Stimulated activated effector memory CD8-positive, alpha-beta T cell treated with anti-CD3 and anti-CD28 coated beads, Interleukin-12 subunit alpha, Interleukin-12 subunit beta, amount 100 ng/mL, for 72 hours (primary cell): ENCODE measurements around the gene NBAS.

Experiments
- ATAC-seq: fragments of 150-1000 bp; cut with Tn5 transposase; 2 replicates; pipeline ENCODE4 v1.10.0; 2021
- DNase-seq, 2 donors: peaks; one replicate each; pipeline ENCODE4 v3.0.0; 2021 to 2022; ENCODE audit warnings: low spot score in 2 of 2
- H3K27ac Mint-ChIP-seq: one replicate; pipeline ENCODE4 v1.8.0; 2022; ENCODE audit warnings: mild to moderate bottlenecking, mixed read lengths
- H3K36me3 Mint-ChIP-seq: one replicate; pipeline ENCODE4 v1.8.0; 2022; ENCODE audit warnings: mild to moderate bottlenecking, mixed read lengths
- H3K4me1 Mint-ChIP-seq: one replicate; pipeline ENCODE4 v1.8.0; 2022; ENCODE audit warnings: mixed read lengths
- H3K4me3 Mint-ChIP-seq: one replicate; pipeline ENCODE4 v1.8.0; 2022; ENCODE audit warnings: mild to moderate bottlenecking, mixed read lengths
- H3K9me3 Mint-ChIP-seq: one replicate; pipeline ENCODE4 v1.8.0; 2022; ENCODE audit warnings: mixed read lengths

The NBAS gene

DNA sequence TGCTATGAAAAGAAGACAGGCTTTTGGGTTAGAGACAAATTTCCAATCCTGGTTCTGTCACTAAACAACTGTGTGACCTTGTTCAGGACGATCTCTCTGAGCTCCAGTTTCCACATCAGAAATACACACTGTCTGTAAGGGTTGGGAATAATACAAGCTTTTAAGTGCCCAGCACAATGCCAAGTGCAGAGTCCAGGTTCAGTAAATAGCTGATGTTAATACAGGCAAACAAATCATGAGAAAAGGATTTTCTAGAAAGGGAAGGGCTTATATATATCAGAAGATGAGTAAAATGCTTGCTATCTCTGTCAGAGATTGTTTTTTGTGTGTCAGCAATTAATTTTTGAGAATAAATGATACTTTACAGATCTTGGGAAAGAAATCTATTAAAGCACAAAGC lies 388.3 kb downstream of the NBAS start:
- Mint-ChIP-seq H3K4me3 (no peak overlapping the region), H3K36me3 (peaks cover 13% of the 10 kb centered on the region), H3K27ac (no peak overlapping the region), H3K4me1 (peaks cover 28% of the 10 kb centered on the region), H3K9me3 (no peaks in the 10 kb centered on the region)
- no peak for DNase-seq
- no peak for ATAC-seq

DNA sequence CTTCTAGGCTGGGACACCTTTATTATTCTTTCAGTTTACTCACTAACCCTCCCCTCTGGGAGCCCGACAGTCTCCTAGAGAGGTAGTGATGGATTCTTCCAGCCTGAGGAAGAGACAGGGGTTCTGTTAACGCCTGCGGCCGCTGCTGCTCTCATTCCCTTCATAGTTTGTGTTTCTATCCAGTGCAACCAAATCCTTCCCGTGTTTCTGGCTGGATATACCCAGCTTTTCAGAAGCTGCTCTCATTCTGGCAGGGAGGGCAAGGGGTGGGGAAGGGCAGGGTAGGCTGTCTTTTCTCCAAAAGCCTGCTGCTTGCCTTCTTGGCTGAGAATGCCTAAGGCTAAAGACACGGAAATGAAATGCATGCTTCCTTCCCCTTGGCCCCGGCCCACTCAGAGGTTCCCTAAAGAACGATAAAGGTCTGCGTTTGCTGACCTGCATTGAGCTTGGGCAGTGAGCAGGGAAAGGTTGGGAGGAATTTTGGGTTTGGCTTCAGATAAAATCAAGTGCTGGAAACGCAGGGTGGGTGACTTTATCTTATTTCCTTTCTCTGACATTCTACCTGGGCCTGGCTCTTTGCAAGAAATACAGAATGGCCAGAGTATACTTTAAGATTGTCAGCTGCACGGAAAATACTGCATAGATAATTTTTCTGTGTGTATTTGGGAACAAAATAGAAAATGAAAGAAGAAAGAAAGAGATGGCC lies 390.9 kb downstream of the NBAS start:
- ATAC-seq, result no peak
- Mint-ChIP-seq H3K36me3 (peaks cover 18% of the 10 kb centered on the region), H3K9me3 (no peaks in the 10 kb centered on the region), H3K4me1 (peaks cover 7% of the 10 kb centered on the region), H3K27ac (no peak overlapping the region), H3K4me3 (no peak overlapping the region)
- no peak for DNase-seq

DNA sequence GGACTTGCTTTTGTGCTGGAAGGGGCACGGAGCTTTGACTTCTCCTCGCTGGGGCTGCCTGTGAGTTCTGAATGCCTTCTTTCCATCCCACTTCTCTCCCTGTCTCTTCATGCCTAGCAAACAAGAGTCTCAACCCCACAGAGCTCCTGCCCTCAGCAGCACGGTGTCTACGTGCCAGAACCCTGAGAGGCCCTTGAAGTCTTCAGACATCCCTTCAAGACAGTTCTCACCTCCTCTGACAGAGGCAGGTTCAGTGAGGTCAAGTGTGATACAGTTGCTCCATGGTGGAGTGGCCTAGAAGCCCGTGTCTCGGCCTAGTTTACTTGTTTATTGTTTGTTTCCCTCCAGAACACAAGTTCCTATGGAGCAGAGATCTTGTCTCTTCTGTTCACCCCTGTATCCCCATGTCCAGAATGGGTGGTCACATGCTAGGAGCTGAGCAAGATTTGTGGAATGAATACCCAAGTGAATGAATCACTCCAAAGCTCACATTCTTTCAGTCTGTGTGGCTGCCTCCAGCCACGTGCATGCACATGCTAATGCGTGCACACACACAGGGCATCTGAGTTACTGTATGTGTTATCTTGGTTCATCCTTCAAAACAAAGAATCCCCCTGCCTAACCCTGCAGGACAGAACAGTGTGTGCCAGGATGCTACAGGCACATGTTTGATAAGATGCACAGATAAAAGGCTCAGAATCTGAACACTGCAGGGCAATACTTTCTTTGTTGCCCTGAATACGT lies 391.6 kb downstream of the NBAS start:
- peak in 1 of 2 donors; percentile 35 for DNase-seq
- H3K27ac Mint-ChIP-seq, result no peak overlapping the region
- H3K4me1 Mint-ChIP-seq, result peaks cover 7% of the 10 kb centered on the region
- ATAC-seq, result no peak
- no peaks in the 10 kb centered on the region for H3K9me3 Mint-ChIP-seq
- no peak overlapping the region for H3K4me3 Mint-ChIP-seq
- peaks cover 12% of the 10 kb centered on the region for H3K36me3 Mint-ChIP-seq

DNA sequence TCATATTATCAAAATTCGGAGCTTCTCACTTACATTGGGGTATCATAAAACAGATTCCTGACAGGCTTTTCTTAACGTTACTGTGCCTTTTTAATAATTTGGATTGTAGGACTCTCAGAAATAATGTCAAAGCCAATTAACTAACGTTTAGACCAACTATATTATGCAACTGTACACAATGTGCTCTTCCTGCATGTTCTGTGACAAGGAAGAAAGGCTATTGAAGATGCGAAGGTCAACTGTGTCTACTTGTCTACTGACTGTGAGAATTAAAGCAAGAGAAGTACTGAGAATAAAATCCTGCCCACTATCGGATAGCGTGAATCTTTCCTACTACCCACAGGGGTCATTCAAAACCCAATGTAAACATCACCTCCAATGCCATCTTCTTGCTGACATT lies 393.0 kb downstream of the NBAS start:
- Mint-ChIP-seq H3K9me3 (no peaks in the 10 kb centered on the region), H3K27ac (no peak overlapping the region), H3K4me1 (no peaks in the 10 kb centered on the region), H3K4me3 (no peak overlapping the region), H3K36me3 (peaks cover 12% of the 10 kb centered on the region)
- ATAC-seq (no peak), DNase-seq (no peak)

DNA sequence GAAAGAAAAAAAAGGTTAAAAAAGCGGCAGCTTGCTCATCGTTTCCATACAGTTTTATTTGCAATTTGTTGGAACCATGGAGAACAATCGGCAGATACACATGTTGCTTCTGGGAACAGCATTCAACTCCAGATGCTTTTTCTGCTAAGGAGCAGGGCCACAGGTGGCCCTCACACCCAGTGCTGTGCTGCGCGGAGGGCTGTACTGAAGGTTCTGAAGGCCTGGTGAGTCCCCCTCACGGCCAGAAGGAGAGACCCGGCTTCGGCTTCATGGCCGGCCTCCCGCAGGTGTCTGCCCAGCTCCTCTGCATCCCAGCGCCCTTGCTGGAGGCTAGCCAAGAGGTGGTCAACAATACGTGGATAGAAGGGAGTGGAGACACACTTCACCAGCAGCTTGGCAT lies 394.3 kb downstream of the NBAS start:
- Mint-ChIP-seq H3K36me3 (peaks cover 12% of the 10 kb centered on the region), H3K9me3 (no peaks in the 10 kb centered on the region), H3K4me1 (no peaks in the 10 kb centered on the region), H3K4me3 (no peak overlapping the region), H3K27ac (no peak overlapping the region)
- ATAC-seq, result no peak
- no peak for DNase-seq

DNA sequence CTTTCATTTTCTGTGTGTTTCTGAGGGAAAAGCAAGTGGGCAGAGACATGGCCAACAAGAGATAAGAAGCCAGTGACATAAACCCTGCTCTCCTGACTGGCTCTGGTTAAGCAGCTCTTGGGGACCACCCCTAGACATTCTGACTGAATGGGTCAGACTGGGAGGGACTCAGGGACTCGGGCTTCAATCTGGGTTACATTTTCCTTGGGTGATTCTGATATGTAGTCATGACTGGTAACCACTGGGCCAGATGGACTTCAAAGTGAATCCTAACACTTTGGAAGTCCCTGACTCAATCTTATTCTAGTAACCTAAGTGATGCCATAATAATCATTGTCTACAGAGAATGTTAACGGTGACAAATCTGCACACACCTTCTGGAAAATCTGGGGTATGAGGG lies 397.8 kb downstream of the NBAS start:
- Mint-ChIP-seq H3K27ac (no peak overlapping the region), H3K4me3 (no peak overlapping the region), H3K9me3 (no peaks in the 10 kb centered on the region), H3K4me1 (no peaks in the 10 kb centered on the region), H3K36me3 (peaks cover 6% of the 10 kb centered on the region)
- ATAC-seq (no peak), DNase-seq (no peak)

DNA sequence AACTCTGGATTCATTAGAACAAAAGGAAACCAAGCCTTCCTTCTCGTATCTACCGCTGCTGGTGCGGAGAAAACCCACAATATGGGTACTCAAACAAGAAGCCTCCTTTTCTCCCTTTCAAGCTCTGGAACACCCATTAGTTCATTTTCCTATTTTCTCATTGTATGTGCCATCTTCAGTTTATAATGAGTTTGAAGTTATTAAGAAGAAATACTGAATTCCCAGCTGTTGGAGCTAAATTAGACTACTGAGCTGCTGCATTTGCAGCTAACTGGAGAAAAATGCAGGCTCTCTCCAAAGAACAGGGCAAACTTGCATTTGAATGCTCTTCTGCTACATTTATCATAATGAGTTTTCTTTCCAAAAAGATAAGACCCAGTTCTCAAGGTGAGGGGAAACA lies 398.5 kb downstream of the NBAS start:
- no peaks in the 10 kb centered on the region for H3K4me1 Mint-ChIP-seq
- H3K36me3 Mint-ChIP-seq, result peaks cover 6% of the 10 kb centered on the region
- no peak for ATAC-seq
- H3K4me3 Mint-ChIP-seq, result no peak overlapping the region
- no peak overlapping the region for H3K27ac Mint-ChIP-seq
- H3K9me3 Mint-ChIP-seq, result no peaks in the 10 kb centered on the region
- DNase-seq, result no peak

DNA sequence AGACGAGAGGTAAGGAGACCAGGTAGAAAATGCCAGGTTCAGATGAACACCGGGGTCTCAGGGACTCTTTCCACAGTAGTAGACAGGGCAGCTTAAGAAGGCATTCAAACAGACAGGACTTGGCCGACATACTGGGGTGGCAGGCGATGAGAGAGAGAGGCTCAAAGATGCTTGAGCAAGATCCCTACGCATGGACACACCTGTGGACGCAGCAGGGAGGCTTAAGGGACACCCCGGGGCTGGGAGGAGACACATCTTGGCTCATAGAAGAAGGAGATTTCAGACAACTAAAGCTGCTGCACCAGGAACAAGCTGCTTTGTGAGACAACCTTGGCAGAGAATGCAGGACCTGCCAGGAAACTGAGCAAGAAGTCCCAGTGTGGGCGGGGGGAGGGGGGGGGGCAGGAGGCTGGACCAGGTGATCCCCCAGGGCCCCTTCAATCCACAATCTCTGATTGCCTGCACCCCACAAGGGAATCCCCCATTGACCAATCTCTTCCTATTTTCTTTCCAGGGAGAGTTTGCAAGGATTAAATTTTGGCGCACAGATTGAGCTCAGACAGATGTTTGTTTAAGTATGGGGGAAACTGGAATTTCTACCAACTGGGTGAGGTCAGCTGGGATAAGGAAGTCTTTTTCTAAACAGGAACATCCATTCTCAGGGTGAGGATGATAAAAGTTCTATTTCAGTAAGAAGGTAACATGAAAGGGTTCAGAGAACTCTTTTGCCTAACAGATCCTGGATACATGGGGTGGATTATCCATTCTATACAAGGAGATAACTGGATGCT lies 400.7 kb downstream of the NBAS start:
- no peak for ATAC-seq
- H3K27ac Mint-ChIP-seq, result no peak overlapping the region

DNA sequence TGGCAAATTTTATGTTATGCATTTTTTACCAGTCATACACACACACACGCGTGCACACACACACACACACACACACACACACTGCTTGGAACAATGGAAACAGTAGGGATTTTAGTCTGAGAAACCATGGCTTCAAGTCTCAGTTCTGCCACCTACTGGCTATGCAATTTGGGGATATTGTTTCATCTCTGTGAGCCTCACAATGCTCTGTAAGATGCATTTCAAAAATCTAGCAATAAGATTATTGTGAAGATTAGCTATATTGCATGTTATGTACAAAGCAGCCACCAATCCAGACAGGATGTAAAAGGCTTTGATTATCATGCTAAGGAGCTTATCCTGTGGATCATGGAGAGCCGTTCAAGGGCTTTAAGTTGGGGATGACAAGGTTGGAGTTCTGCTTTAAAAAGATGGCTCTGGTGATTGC lies 401.4 kb downstream of the NBAS start:
- no peak for DNase-seq
- peak; percentile 29 for ATAC-seq
- Mint-ChIP-seq H3K4me1 (no peaks in the 10 kb centered on the region), H3K27ac (no peak overlapping the region), H3K9me3 (no peaks in the 10 kb centered on the region), H3K36me3 (no peaks in the 10 kb centered on the region), H3K4me3 (no peak overlapping the region)

More for the DNA sequence above, 400.7 kb downstream of the NBAS start:
- H3K4me1 Mint-ChIP-seq, result no peaks in the 10 kb centered on the region
- H3K9me3 Mint-ChIP-seq, result no peaks in the 10 kb centered on the region
- no peak for DNase-seq
- H3K36me3 Mint-ChIP-seq, result no peaks in the 10 kb centered on the region
- no peak overlapping the region for H3K4me3 Mint-ChIP-seq

DNA sequence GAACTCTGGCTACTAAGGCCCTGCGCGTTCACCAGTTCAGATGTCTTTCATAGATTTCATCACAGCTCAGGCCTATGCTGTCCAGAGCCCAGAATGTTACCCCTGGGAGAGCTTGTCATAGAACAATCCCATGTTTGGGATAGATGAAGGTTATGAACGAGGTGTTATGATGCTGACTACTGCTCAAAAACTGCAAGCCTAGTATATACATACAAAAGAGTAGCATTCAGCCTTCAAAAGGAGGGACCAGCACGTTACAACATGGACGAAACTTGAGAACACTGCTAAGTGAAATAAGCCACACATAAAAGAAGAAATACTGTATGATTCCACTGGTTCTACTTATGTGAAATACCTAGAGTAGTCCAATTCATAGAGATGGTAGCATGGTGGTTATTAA lies 401.9 kb downstream of the NBAS start:
- no peaks in the 10 kb centered on the region for H3K36me3 Mint-ChIP-seq
- no peak for ATAC-seq
- no peaks in the 10 kb centered on the region for H3K4me1 Mint-ChIP-seq
- H3K9me3 Mint-ChIP-seq, result no peaks in the 10 kb centered on the region
- H3K27ac Mint-ChIP-seq, result no peak overlapping the region
- no peak overlapping the region for H3K4me3 Mint-ChIP-seq
- DNase-seq, result no peak

DNA sequence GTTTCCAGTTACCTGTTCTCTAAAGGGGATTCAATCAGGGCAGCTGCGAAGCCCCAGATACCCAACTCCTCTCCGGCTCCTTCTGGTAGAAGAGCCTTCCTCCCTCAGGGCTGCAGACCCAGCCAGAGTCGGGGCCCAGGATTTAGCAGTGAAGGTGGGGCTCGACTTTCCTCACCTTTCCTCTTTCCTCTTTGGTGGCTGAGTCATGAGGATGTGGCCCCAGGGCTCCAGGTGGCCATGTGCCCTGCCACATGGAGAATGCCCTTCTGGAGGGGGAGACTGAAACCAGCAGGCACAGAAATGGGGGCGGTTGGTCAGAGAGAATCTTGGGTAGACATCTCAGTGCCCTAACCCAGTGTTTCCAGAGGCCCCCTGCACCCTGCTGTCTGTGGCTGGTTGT lies 402.6 kb downstream of the NBAS start:
- Mint-ChIP-seq H3K27ac (no peak overlapping the region), H3K9me3 (no peaks in the 10 kb centered on the region), H3K4me3 (no peak overlapping the region), H3K36me3 (no peaks in the 10 kb centered on the region), H3K4me1 (no peaks in the 10 kb centered on the region)
- DNase-seq (no peak), ATAC-seq (no peak)

DNA sequence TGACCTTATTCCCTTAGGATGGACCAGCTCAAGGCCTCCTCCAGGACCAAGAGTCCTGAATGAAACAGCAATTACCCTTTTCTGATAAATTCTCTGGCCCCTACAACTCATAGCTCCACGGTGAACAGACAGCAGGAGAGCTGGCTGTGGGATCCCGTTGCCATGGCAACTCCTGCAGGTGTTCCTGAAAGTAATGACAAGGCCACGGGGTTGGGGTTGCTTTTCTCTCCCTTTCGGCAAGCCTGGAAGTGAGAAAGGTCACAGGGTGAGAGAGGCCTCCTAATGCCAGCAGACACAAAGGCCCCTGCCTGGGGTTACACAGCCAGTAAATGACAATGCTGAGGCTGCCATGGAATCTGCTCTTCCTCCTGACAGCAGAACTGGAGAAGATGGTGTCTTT lies 403.0 kb downstream of the NBAS start:
- ATAC-seq (no peak), DNase-seq (no peak)
- Mint-ChIP-seq H3K9me3 (no peaks in the 10 kb centered on the region), H3K36me3 (no peaks in the 10 kb centered on the region), H3K27ac (no peak overlapping the region), H3K4me3 (no peak overlapping the region), H3K4me1 (no peaks in the 10 kb centered on the region)

DNA sequence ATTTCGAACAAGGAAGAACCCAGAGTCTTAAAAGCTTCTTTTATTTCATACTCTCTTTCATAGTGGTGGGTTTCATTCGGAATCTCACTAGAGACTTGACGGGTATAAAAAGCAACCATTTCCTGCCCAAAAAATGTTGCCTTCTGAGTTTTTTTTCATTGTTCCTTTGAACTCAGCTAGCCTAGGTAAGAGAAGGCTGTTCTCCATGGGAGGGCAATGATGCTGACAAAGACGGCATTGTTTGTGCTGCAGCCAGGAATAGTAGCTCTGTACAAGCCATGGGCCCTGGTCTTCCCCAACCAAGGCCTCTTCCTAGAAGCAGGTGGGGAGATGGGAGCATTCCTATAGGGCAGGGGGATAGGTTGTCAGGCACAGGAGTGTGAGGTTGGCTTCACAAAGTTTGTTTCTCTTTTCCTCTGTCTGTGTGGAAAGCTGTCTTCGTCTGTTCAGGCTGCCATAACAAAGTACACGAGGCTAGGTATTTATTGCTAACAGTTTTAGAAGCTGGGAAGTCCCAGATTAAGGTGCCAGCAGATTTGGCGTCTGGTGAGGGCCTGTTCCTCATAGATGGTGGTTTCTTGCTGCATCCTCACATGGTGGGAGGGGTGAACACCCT lies 405.1 kb downstream of the NBAS start:
- no peak overlapping the region for H3K27ac Mint-ChIP-seq
- no peaks in the 10 kb centered on the region for H3K36me3 Mint-ChIP-seq
- ATAC-seq, result no peak
- no peaks in the 10 kb centered on the region for H3K4me1 Mint-ChIP-seq
- no peaks in the 10 kb centered on the region for H3K9me3 Mint-ChIP-seq
- no peak for DNase-seq
- no peak overlapping the region for H3K4me3 Mint-ChIP-seq

DNA sequence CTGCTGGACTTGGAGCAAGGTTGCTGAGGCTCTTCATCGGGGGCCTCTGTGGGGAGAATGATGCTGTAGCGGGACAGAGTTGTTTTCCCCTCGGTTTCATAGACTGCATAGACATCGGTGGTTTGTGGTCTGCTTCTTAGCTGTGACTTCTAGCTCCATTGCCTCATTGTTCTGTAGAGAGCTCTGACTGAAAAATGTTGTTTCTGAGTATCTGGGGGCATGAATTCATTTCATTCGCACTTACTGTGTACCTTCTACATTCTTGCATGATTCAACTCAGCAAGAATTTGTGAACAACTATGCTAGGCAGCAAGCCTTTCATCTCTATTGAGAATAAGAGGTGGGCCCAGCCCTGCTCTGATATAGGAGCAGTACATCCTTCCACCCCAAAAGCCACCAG lies 406.8 kb downstream of the NBAS start:
- Mint-ChIP-seq H3K4me3 (no peak overlapping the region), H3K36me3 (no peaks in the 10 kb centered on the region), H3K27ac (no peak overlapping the region), H3K4me1 (no peaks in the 10 kb centered on the region), H3K9me3 (no peaks in the 10 kb centered on the region)
- ATAC-seq (peak; percentile 89), DNase-seq (no peak)

DNA sequence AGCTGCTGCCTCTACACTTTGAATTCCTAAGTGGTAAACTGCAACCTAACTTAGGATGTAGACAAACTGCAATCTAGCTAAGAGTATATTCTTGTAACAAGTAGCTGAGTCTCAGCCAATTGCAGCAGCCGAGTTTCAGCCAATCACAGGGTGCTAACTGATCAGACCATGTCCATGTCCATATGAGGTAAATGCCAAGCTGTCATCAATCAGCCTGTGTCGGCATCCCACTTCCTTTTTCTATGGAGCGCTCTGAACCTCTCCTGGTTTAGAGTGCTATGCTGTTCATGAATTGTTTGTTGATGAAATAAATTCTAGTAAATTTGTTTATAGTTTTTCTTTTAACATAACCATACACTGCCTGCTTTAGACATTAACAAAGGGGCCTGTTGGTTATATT lies 408.8 kb downstream of the NBAS start:
- ATAC-seq, result no peak
- H3K4me1 Mint-ChIP-seq, result no peaks in the 10 kb centered on the region
- H3K9me3 Mint-ChIP-seq, result no peaks in the 10 kb centered on the region
- no peak overlapping the region for H3K27ac Mint-ChIP-seq
- H3K4me3 Mint-ChIP-seq, result no peak overlapping the region
- H3K36me3 Mint-ChIP-seq, result no peaks in the 10 kb centered on the region
- no peak for DNase-seq
